Gastrocnemius medialis (tissue), 4 donors: ENCODE measurements around the gene NSF.

ENCODE experiments used
- CTCF ChIP-seq, 5 experiments: fragments of 450-650 bp in 3 of 5; fragments of 200-600 bp in 2 of 5; sonication (generic) in 2 of 5; IDR thresholded peaks in 4 of 5; conservative IDR thresholded peaks in 1 of 5; 1 replicate in 4 of 5; 2 replicates in 1 of 5; pipeline ENCODE4 v1.5.1; 2016 to 2019; ENCODE audit warnings: antibody characterized with exemption in 5 of 5, mild to moderate bottlenecking in 3 of 5, moderate library complexity in 3 of 5
- POLR2A ChIP-seq, 2 donors: fragments of 450-650 bp; IDR thresholded peaks; one replicate each; pipeline ENCODE4 v1.6.1; 2017; ENCODE audit warnings: antibody characterized with exemption in 2 of 2, mild to moderate bottlenecking in 2 of 2, moderate library complexity in 2 of 2

- TF ChIP-seq CTCF (IDR thresholded peaks at IDR 0.05 in 4 of 5, conservative IDR thresholded peaks at IDR 0.05 in 1 of 5), result no peak
- TF ChIP-seq POLR2A (IDR thresholded peaks at IDR 0.05), result no peak
These were observed 150.8 kb downstream of the NSF start for GRCh38 chr17:46741122-46741730.
